Measurements from ENCODE around the gene ZC2HC1C.

The ZC2HC1C gene, protein sequence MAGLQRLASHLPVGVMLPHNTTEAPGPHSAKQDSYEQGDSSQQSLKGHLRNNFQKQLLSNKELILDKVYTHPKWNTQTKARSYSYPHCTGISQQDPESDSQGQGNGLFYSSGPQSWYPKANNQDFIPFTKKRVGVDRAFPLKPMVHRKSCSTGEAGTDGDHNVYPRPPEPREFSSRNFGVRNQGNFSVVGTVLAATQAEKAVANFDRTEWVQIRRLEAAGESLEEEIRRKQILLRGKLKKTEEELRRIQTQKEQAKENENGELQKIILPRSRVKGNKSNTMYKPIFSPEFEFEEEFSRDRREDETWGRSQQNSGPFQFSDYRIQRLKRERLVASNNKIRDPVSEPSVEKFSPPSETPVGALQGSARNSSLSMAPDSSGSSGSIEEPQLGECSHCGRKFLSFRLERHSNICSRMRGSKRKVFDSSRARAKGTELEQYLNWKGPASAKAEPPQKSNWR

DNA sequence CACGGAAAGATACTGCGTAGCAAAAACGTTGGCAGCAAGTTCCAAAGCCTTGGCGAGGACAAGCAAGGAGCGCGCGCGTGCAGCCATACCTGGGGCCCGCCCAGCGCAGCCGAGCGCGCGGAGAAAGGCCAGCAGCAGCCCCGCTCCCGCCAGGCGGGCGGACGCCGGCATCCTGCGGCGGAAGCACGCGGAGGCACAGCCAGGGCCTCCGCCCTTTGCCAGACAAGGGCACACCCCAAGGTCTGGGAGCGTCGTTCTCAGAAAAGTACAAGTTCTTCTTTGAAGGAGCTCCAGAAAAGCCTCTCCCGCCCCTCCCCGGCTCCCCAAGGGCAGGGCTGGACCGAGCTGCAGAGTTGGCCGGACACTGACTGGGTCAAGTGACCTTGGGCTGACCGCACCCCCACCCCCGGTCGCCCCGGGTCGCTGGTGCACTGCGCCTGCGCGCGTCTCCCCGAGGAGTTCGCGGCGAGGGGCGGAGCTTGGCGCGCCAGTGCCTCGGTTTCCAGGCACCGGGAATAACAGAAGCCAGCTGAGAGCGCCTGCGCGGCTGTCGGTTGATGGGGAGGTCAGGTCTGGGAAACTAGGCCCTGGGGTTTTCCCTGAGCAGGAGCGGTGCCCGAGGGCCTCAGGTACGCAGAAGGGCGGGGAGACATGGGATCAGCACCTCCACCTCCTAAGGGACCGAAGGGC lies at the start of gene ZC2HC1C:
ZC2HC1C (plus strand) TSS at position 521 of the 690 bp plus-strand sequence. CDS start 933 bp downstream, outside the sequence.
- in situ Hi-C loops (cut with MboI; ENCODE audit: low sequenced_read_pairs) = no loop called here

DNA sequence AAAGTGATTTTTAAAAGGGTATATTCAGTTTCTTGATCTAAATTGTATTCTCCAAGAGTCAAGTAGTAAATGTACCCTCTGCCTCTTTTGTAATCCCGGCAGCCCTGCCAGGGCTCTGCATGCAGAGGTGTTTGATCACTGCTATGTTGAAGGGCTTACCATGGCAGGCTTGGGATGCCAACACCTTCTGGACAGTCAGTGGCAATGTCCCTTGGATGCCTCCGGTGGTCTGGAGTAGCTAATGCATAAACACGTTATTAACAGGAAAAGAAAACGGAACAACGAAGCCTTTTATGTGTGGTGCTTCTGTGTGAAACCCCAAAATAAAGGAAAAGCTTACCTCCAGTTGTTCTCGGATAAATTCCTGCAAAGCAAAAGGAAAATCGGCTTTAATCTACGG lies 46.8 kb upstream of the ZC2HC1C start:
- in situ Hi-C loops (cut with MboI; ENCODE audit: low sequenced_read_pairs) = no loop called here

DNA sequence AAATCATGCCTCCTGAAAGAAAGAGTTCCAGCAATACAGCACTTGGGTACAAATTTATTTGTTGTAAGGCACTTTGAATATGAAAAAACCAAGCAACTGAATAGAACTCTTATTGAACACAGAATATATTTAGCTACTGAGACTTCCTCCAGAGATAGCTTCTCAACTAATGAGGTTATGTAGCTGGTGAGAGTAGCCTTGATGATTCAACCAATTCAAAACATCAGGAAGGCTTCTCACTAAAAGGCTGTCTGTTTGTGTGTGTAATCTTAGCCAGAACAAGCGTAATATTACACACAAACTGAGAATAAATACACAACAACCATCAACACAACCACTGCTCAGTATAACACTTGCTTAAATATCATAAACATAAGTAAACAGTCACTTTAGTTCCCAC lies 46.3 kb upstream of the ZC2HC1C start:
- in situ Hi-C loops (cut with MboI; ENCODE audit: low sequenced_read_pairs) = no loop called here

DNA sequence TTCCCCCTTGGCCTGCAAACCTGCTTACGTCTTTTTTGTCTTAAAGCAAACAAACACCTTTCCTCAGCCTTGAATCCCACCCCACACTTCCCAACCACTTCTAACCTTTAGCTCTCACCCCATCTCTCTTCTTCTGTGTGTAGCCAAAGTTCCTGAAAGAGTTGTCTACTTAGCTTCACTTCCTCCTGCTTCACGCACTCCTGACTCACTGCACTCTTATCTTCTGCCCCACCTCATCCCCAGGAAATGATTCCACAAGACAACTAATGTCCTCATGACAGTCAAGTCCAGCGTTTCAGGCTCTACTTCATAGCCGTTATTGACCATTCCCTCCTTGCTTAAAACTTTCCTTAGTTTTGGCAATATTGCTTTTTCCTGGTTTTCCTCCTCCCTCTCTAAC lies 44.4 kb upstream of the ZC2HC1C start:
- in situ Hi-C loops (cut with MboI; ENCODE audit: low sequenced_read_pairs) = no loop called here

DNA sequence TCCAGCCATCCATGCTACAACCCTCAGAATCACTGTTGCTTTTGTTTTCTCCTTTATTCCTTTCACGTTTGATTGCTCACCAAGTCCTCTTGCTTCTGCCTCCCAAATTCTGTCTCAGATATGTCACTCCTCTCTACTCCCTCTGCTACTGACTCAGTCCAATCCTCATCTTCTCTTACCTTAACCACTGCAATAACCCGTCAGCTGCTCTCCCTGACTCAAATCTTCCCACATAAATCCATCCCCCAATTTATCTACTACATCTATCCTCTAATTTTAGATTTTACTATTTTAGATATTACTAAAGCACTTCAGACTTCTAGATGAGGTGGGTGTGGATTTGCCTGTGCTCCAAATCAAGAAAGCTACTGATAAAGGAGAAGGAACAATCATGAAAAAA lies 43.6 kb upstream of the ZC2HC1C start:
- in situ Hi-C loops (cut with MboI; ENCODE audit: low sequenced_read_pairs) = no loop called here

DNA sequence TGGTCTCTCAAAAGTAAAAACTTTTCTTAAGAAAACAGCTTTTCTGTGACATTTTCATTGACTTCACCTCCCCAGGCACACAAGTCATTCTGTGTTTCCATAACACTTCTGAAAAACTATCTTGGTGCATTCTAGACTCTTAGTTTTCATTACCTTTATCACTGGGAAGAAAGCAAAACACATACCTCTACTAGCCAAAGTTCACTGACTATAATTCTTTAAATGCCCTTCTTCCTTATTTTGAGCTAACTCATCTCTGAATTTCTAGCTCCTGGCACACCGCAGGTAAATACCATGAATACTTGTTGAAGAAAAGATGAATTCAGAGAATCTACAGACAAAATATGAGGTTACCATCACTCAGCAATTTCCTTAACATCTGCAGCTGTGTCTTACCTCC lies 39.3 kb upstream of the ZC2HC1C start:
- in situ Hi-C loops (cut with MboI; ENCODE audit: low sequenced_read_pairs) = no loop called here

DNA sequence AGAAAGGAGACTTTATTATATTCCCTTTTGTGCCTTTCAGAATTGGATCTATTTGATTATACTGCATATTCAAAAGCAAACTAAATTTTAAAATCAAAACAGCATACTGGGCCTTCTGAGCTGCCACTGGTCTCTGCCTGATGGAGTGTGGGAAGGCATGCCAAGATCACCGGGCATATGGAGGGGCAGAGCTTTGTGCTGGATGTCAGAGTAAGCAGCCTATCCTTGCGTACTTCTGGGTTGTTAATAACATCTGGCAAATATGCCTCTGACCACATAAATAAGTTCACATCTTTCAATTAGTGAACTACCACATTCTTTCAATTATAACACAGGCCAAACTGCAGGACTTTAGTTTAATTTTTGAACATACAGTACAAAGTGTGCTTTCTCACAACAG lies 36.5 kb upstream of the ZC2HC1C start:
- in situ Hi-C loops (cut with MboI; ENCODE audit: low sequenced_read_pairs) = no loop called here

DNA sequence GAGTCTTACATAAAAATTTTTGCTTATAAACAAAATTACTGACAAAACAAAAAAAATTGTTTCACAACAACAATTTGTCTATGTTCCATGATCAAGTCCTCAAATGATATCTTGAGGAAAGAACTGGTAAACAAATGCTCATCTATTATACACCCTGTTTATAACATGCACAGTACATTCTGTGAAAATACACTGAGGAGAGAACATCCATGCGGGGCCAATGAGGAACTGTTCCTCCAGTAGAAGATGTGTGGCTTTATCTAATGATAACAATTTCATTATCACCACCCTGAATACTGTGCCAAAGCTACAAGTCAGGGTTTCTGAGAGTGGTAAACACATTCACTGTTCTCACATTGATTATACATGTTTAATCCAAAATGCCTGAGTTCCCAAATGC lies 28.9 kb upstream of the ZC2HC1C start:
- in situ Hi-C loops (cut with MboI; ENCODE audit: low sequenced_read_pairs) = no loop called here

DNA sequence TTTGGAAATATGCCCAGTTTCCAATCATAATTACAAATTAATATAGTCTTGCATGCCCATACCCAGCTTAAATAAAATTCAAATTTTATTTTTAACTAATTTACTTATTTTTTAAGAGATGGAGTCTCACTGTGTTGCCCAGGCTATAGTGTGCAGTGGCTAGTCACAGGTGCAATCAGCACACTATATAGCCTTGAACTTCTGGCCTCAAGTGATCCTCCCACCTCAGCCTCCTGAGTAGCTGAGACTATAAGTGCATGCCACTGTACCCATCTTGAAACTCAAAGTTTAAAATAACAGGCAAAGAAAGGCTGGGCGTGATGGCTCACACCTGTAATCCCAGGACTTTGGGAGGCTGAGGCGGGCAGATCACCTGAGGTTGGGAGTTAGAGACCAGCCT lies 28.5 kb upstream of the ZC2HC1C start:
- in situ Hi-C loops (cut with MboI; ENCODE audit: low sequenced_read_pairs) = no loop called here

DNA sequence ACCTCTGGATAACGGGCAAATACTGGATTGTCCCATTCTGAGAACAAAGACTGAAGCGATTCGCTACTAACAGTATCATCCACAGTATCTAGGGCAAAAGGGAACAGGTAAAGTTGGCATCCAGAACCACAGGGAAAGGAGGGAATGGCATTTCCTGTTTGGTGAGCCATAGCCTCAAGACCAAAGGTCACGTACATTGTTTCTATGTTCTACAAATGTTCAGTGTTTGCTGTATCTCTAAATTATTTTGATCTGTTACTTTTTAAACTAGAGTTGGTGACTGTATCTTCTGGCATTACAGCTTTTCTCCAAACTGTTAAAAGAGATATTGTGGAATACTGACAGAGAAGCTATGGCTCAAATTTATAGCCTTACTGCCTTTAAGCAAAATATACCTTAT lies 27.8 kb upstream of the ZC2HC1C start:
- in situ Hi-C loops (cut with MboI; ENCODE audit: low sequenced_read_pairs) = no loop called here

DNA sequence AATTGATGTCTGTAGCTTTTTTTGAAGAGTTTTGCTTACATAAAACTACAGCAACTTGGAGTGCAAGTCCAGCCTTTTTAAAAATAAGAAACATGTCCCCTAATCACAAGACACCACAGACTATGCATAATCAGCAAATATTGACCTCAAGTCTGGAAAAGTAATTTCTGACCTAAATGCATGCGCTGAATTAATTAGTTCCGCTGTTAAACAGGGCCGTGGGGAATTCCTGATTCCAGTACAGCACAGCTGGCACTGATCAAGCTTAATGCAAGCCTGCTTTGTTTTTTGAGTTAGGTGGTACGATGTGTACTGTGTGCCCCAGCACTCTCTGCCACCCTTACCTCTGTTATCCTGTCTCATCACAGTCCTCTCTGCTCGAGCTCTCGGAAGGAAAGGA lies 27.4 kb upstream of the ZC2HC1C start:
- in situ Hi-C loops (cut with MboI; ENCODE audit: low sequenced_read_pairs) = no loop called here

DNA sequence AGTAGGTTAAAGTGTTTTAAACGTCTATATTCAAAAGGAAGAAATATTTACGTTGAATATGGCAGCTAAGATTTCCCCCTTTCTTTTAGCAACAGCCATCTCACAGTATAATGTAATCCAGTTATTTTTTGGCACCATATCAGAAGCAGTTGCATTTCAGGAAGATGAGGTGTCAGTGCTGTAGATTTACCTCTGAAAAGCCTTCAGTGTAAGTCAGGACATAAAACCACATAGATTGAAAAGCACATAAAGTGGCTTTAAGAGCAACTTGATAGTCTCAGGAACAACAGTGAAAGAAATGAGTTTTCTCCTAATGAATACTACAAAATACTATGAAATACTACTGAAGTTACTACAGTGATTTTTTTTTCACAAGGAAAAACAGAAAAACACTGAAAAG lies 25.1 kb upstream of the ZC2HC1C start:
- in situ Hi-C loops (cut with MboI; ENCODE audit: low sequenced_read_pairs) = no loop called here

DNA sequence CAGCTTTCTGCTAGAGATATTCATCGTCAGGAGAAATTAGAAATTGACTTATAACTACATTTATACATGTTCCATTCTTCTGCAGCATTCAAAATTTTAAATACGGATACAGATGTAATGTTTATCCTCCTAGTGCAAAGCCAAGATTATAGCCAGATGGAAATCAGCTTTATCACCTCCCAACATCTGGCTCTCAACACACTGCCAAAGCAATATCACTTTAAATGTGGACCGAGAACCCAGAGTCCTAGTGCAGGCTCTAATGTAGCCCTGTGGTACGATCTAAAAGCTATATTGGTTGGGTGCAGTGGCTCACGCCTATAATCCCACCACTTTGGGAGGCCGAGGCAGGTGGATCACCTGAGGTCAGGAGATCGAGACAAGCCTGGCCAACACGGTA lies 24.7 kb upstream of the ZC2HC1C start:
- in situ Hi-C loops (cut with MboI; ENCODE audit: low sequenced_read_pairs) = no loop called here

DNA sequence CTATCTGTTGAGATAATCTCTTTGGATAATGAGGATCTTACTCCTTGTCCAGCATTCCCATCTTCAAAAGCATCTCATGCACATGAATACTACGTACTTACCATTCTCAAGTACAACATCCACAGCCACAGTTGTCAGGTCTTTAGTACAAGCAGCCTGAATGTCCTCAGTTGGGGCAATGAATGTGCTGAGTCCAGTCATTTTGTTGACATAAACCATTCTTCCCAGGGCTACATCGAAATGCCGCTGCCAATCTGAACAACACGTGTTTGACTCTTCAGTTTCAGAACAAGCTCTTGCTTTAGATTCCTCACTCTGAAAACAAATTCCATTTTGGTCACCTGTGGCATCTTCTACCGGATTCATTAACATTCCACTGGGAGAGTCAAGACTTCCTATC lies 23.2 kb upstream of the ZC2HC1C start:
- in situ Hi-C loops (cut with MboI; ENCODE audit: low sequenced_read_pairs) = no loop called here

DNA sequence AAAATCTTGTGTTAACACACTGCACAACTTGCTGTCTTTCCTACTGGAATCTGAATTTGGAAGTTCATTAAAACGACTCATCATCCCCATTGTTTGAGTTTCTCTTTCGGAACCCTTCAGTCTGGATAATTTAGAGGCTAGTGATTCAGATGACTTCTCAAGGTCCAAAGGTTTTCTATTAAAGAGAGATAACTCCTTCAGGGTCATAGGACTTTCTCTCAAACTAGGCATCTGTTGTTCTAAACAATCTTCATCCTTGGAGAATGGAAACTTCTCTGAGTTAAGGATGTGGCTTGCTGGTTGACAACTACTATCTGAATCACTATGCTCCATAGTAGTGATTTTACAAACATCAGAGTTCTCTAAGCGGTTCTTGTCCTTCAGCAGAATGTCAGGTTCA lies 22.5 kb upstream of the ZC2HC1C start:
- in situ Hi-C loops (cut with MboI; ENCODE audit: low sequenced_read_pairs) = no loop called here

DNA sequence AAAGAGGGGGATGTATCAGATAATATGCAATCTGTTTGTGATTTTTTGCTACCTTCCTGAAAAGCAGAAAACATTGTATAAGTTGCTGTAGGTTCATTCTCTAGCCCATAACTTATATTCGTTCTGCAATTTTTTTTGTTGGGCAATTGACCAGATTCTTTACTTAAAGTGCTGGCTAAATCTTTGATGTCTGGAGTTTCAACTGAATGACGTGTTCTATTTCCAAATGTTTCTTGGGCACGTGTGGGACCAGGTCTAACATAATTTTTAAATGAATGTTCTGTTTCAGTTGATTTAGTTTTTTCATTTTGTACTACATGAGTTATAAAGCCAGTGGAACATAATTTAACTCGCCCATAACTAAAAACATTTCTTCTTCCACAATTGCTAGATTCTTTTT lies 21.9 kb upstream of the ZC2HC1C start:
- in situ Hi-C loops (cut with MboI; ENCODE audit: low sequenced_read_pairs) = no loop called here

DNA sequence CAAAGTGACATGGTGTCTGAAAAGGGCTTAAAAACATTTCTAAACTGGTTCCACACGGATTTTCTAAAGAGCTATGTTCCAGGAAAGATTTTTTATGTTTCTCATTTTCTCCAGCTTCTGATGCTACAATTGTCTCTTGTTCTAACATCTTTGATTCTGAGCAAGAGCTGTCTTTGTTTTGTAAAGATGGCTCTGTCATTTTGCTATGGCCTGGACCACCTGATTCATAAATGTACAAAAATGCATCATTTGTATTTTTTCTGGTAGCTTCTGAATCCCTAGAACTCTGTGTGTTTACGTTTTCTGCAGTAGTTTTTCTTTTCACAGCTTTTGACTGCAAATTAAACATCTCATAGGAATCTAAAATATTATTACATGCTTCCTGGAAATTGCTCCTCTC lies 21.3 kb upstream of the ZC2HC1C start:
- in situ Hi-C loops (cut with MboI; ENCODE audit: low sequenced_read_pairs) = no loop called here

DNA sequence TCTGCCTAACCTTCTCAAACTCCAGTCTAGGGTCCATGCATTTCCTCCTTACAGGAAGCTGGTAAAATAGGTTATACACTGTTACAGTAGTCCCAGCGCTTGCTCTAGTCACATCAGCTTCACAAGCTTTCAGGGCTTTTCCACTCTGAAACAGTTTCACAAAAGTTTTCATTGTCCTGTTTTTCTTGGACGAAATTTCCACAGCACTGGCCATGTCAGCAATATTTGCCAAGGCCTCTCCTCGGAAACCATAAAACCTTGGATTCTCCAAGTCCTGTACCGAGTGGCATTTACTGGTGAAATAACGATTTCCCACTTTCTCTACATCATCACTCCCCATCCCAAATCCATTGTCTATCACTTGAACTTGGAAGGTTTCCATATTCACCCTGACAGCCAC lies 20.3 kb upstream of the ZC2HC1C start:
- in situ Hi-C loops (cut with MboI; ENCODE audit: low sequenced_read_pairs) = no loop called here

DNA sequence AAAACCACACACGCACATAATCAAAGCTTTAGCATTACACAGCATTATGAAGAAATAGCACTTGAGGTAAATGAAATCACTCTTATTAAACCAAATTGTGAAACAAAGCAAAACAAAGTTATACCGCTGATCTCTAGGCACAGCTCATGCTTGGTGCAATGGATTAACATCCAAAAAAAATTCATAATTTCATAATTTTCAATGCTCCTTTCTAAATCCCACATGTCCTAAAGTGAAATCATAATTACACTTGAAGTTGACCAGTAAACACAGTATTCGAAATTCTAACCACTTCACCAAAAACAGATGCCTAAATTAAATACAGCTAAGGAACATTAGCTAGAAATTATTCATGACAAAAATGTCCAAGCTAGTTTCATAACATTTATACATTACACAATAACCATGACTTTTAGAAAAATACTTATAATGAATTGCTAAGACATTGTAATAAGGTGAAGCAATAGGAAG lies 19.7 kb upstream of the ZC2HC1C start:
- in situ Hi-C loops (cut with MboI; ENCODE audit: low sequenced_read_pairs) = no loop called here

DNA sequence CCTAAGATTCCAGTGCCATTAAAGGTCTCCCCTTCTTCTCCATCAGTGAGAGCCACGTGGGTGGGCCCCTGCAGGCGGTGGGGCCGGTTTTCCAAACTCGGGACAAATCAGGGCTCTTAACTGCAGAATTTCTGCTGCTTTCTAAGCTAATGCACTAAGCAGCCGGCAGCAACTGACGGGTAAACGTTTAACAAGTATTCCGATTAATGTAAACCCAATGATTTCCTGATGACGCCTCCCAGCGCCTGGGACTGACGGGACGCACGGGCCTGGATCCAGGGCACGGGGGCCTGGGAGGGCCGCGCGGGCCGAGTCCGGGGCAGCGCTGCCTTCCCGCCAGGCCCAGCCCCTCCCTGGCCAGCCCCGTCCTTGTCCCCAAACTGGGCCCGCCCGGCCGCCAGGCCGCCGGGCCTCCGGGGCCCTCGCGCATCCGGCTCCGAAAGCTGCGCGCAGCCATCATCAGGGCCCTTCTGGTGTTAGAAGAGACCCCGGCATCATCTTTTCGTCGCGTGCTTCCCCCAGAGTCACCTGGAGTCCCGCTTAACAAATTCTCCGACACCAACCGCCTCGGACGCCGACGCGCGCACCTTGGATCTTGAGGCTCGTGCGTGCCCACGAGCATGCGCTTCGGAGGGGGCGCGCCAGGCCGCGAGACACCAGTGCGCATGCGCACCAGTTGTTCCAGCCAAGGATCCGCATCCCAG lies 18.4 kb upstream of the ZC2HC1C start, which contains the start of gene MLH3:
MLH3 (minus strand) TSS at position 616 of the 704 bp plus-strand sequence. CDS start 1,812 bp downstream, outside the sequence.
- in situ Hi-C loops (cut with MboI; ENCODE audit: low sequenced_read_pairs) = no loop called here

DNA sequence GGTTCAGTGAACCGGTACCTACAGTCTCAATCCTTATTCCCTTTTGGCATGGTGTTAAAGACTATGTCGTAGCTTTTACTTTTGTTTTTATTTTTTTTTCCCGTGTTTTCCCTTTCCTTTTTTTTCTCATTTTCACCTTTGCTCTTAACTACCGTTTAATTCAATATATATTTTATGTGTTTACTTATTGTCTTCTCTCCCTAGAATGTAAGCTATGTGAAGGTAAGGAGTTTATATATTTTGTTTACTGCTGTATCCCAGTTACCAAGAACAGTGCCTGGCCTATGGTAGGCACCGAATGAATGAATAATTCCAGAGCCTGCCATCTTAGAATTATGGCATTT lies 17.9 kb upstream of the ZC2HC1C start:
- in situ Hi-C loops (cut with MboI; ENCODE audit: low sequenced_read_pairs) = no loop called here

Data from hTERT RPE-1 (cell line).